ENCODE results near the gene GLI3.

- TF ChIP-seq CTCF (IDR thresholded peaks at IDR 0.05) (no peak), POLR2A (IDR thresholded peaks at IDR 0.05) (no peak)
These were observed 51.3 kb downstream of the GLI3 start for GRCh38 chr7:42185726-42186125.
